HG03159 (cell line): ENCODE results near the gene ATP2C2.
"Not testable (repeated sequence)": the region's sequence is repeated elsewhere in the genome, so short reads cannot be mapped to it uniquely, and the experiment has no call there.

Experiments used
- ATAC-seq: cut with Tn5 transposase; IDR thresholded peaks from one replicate; pipeline ENCODE4 v1.9.1; 2021; ENCODE audit warnings: mild to moderate bottlenecking, moderate library complexity; ENCODE audit not compliant: unreplicated experiment

The ATP2C2 gene

GRCh38 chr16:84392031-84392360, 23.7 kb downstream of the ATP2C2 start:
- ATAC-seq, result no peak

GRCh38 chr16:84396082-84396481, 27.7 kb downstream of the ATP2C2 start:
- ATAC-seq, result not testable (repeated sequence)

- ATAC-seq, result no peak
These were observed 28.2 kb downstream of the ATP2C2 start for GRCh38 chr16:84396537-84397008.

GRCh38 chr16:84397090-84397489, 28.8 kb downstream of the ATP2C2 start:
- no peak for ATAC-seq

- ATAC-seq, result no peak
These were observed 30.4 kb downstream of the ATP2C2 start for GRCh38 chr16:84398701-84399100.

GRCh38 chr16:84399912-84400311, 31.6 kb downstream of the ATP2C2 start:
- ATAC-seq, result not testable (repeated sequence)

GRCh38 chr16:84403435-84403834, 35.1 kb downstream of the ATP2C2 start:
- ATAC-seq, result not testable (repeated sequence)

- no peak for ATAC-seq
These were observed 36.0 kb downstream of the ATP2C2 start for GRCh38 chr16:84404324-84404723.

- no peak for ATAC-seq
These were observed 36.8 kb downstream of the ATP2C2 start for GRCh38 chr16:84404936-84405639.

GRCh38 chr16:84406006-84406963, 37.9 kb downstream of the ATP2C2 start:
- ATAC-seq, result no peak

GRCh38 chr16:84407588-84408313, 39.4 kb downstream of the ATP2C2 start:
- ATAC-seq, result no peak

GRCh38 chr16:84408314-84408690, 40.0 kb downstream of the ATP2C2 start:
- ATAC-seq, result no peak

- no peak for ATAC-seq
These were observed 40.5 kb downstream of the ATP2C2 start for GRCh38 chr16:84408856-84409255.

GRCh38 chr16:84410361-84411138, 42.2 kb downstream of the ATP2C2 start:
- ATAC-seq, result no peak

- ATAC-seq, result no peak
These were observed 43.4 kb downstream of the ATP2C2 start for GRCh38 chr16:84411768-84412167.

GRCh38 chr16:84412262-84412661, 43.9 kb downstream of the ATP2C2 start:
- no peak for ATAC-seq

- no peak for ATAC-seq
These were observed 45.1 kb downstream of the ATP2C2 start for GRCh38 chr16:84413244-84414004.

- ATAC-seq, result no peak
These were observed 46.5 kb downstream of the ATP2C2 start for GRCh38 chr16:84414789-84415326.
